Mesenteric fat pad (tissue), 1 donor: Measurements from ENCODE around the gene RLF. TPM values are rescaled to one million over a fixed set of nuclear protein-coding genes. Genes with fewer than 3 reads are reported as not detected.

Experiments
- DNase-seq: peaks from one replicate; pipeline ENCODE4 v3.0.0-alpha.2; 2020; ENCODE audit warnings: low spot score
- long read RNA-seq: library from polyadenylated mRNA; unstranded; transcript quantifications from one replicate; pipeline ENCODE4 v2.0.0, GENCODE V29; 2020
- total RNA-seq: library from RNA; stranded (reverse); fragmentation: NEBNext Ultra II Directional; extraction: Animal tissue kit (Norgen Biotek cat#: 25700); gene quantifications from one replicate; pipeline ENCODE4 v1.2.1, GENCODE V29; 2021
- donor health status: DM: yes; HTN: yes; CAD: no.

Gene RLF, protein sequence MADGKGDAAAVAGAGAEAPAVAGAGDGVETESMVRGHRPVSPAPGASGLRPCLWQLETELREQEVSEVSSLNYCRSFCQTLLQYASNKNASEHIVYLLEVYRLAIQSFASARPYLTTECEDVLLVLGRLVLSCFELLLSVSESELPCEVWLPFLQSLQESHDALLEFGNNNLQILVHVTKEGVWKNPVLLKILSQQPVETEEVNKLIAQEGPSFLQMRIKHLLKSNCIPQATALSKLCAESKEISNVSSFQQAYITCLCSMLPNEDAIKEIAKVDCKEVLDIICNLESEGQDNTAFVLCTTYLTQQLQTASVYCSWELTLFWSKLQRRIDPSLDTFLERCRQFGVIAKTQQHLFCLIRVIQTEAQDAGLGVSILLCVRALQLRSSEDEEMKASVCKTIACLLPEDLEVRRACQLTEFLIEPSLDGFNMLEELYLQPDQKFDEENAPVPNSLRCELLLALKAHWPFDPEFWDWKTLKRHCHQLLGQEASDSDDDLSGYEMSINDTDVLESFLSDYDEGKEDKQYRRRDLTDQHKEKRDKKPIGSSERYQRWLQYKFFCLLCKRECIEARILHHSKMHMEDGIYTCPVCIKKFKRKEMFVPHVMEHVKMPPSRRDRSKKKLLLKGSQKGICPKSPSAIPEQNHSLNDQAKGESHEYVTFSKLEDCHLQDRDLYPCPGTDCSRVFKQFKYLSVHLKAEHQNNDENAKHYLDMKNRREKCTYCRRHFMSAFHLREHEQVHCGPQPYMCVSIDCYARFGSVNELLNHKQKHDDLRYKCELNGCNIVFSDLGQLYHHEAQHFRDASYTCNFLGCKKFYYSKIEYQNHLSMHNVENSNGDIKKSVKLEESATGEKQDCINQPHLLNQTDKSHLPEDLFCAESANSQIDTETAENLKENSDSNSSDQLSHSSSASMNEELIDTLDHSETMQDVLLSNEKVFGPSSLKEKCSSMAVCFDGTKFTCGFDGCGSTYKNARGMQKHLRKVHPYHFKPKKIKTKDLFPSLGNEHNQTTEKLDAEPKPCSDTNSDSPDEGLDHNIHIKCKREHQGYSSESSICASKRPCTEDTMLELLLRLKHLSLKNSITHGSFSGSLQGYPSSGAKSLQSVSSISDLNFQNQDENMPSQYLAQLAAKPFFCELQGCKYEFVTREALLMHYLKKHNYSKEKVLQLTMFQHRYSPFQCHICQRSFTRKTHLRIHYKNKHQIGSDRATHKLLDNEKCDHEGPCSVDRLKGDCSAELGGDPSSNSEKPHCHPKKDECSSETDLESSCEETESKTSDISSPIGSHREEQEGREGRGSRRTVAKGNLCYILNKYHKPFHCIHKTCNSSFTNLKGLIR (N-terminal part only)
- 13.1 TPM for total RNA-seq
- long read RNA-seq, full-length matches to known transcripts, result 65 of 91 reads
- long read RNA-seq, partial matches to known transcripts, result 6 of 91 reads
- long read RNA-seq, other reads (novel, unspliced or antisense), result 20 of 91 reads

DNA sequence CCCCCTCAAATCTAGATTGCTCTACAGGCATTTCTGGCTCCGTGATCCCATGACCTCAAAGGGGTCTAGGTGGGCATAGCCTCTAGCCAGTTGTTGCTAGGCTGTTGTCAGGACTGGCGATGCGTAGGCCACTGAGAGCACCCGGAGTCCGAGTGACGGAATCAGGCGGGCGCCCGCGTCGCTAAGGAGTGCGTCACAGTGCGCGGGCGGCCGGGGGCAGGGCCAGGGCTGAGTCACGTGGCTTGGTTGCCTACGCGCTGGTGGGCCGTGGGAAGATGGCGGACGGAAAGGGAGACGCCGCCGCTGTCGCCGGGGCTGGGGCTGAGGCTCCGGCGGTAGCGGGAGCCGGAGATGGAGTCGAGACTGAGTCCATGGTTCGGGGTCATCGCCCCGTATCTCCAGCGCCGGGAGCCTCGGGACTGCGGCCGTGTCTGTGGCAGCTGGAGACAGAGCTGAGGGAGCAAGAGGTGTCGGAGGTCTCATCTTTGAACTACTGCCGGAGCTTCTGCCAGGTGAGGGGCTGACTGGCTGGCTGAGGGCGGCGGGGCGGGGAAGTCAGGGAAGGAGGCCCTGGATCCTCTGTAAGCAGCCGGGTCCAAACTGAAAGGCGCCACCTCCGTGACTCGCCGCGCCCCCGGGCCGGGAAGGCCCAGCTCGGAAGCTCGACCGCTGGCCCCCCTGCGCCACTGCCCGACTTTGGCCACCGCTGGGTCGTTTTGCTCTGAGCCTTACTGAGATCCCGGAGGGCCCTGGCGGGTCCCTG lies at the start of gene RLF:
TSS of gene RLF (plus strand) at position 263 of the 763 bp plus-strand sequence. CDS start at position 276, 13 bp downstream.
- peak; percentile 99 for DNase-seq

DNA sequence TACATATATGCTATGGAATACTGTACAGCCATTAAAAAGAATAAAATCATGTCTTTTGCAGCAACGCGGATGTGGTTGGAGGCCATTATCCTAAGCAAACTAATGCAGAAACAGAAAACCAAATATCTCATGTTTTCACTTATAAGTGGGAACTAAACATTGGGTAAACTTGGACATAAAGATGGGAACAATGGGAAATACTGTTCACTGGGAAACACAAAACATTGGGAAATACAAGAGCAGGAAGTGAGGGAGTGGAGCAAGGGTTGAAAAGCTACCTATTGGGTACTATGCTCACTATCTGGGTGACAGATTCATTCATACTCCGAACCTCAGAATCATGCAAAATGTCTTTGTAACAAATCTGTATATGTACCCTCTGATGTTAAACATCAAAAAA lies 46.8 kb upstream of the RLF start:
- no peak for DNase-seq

DNA sequence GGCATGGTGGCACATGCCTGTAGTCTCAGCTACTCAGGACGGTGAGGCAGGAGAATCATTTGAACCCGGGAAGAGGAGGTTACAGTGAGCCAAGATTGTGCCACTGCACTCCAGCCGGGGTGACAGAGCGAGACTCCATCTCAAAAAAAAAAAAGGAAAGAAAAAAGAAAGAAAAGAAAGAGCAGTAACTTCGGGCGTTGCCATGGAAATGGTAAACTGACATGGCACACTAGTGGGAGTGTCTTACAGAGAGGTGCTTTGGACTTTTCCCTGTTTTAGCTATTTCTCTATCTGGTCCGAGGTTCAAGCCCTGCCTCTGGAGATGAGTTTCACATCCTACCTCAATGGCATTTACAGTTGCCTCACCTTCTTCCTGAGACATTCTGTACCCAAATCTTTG lies 41.1 kb upstream of the RLF start:
- no peak for DNase-seq

DNA sequence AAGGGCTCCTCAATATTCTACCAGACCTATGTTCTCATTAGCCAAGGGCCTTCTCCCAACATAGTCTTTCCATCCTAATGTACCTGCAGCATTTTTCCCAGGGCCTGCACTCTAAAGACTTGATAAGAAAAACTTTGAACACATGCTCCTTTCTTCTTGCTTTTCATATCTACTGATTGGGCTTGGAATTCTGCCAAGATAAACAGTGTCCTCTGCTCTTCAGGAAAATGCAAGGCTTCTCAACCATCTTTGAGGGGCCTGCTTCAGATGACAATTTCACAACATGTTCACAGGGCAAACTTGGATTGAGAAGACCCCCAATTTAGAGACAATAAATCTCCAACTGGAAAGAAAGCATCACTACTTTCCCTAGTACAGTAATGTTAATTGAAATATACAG lies 38.3 kb upstream of the RLF start:
- no peak for DNase-seq

DNA sequence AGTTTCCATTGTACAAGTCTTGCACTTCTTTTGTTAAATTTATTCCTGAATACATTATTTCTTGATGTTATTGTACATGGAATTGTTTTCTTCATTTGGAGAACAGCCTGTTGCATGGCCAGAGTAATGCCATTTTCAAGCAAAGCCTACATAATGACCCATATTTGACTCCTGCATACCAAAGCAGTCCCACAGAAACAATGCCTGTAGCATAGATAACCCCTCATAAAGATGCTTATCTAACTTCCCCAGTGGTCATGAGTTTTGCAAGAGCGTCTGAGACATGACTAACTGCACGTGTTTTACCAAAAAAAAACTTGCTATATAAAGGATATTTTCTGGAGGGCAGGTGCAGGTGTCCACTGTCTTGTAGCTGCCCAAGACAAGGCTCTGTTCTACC lies 30.3 kb upstream of the RLF start:
- no peak for DNase-seq

DNA sequence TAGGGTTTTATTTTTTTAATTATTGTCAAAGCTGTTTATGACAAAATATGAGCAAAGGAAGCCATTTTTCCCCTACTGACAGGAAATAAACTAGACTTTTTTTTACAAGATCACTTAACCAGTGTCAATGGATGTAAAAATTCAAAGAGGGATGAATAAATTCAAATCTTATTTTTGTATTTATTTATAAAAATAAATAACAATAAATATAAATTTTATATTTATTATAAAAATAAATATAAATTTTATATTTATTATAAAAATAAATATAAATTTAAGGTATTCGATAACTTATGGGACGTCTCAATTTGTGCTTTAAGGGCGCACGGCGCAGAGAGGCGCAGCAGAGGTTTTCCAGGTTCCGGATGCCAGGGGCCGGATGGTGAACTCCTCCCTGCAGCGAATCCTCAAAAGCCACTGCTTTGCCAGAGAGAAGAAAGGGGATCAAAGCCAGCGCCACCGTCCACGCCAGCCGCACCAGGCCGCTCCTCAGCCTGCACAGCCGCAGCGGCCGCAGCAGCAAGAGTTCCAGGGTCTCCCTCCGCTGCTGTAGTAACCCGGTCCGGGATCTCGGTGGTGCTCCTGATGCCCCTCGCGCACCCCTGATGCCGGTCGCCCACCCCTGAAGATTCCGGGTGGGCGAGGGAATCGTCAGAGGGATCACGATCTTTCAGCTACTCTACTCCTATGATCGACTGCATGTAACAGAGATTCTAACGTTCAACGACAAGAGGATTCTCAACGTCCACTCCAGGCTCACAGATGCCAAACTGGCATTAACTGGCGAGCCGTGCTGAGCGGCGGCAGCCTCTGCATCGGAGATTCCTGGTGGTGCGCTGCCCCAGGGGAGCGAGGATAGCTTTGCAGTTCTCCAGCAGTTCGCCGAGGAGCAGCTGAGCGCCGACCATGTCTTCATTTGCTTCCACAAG lies 28.5 kb upstream of the RLF start:
- no peak for DNase-seq

DNA sequence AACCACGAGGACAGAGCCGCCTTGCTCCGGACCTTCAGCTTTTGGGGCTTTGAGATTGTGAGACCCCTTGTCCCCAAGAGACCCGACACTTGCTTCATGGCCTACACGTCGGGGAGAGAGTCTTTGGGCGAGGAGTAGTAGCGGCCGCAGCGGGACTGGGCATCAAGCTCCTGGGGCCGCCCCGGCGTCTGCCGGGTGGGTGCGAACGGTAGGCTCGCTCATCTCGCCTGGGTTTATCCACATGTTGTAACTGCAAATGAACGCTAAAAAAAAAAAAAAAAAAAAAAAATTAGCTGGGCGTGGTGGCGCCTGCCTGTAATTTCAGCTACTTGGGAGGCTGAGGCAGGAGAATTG lies 27.9 kb upstream of the RLF start:
- DNase-seq, result no peak

DNA sequence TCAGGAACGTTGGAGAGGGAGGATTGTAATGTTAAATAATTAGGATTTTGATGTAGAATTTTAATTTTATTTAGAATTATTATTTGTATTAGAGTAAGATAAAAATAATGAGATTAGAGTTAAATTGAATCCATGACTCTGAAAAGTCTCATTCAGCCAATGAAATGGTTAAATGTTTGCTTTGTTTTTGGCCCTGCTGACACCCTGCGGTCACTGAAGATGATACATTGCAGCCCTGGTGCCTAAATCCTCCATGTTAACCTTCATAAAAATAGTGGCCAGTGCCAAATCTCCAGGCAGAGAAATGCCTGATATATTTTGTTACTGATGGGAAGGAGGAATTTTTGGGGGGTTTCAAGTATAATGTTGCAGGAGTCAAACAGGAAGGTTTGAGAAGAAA lies 27.3 kb upstream of the RLF start:
- DNase-seq, result no peak

DNA sequence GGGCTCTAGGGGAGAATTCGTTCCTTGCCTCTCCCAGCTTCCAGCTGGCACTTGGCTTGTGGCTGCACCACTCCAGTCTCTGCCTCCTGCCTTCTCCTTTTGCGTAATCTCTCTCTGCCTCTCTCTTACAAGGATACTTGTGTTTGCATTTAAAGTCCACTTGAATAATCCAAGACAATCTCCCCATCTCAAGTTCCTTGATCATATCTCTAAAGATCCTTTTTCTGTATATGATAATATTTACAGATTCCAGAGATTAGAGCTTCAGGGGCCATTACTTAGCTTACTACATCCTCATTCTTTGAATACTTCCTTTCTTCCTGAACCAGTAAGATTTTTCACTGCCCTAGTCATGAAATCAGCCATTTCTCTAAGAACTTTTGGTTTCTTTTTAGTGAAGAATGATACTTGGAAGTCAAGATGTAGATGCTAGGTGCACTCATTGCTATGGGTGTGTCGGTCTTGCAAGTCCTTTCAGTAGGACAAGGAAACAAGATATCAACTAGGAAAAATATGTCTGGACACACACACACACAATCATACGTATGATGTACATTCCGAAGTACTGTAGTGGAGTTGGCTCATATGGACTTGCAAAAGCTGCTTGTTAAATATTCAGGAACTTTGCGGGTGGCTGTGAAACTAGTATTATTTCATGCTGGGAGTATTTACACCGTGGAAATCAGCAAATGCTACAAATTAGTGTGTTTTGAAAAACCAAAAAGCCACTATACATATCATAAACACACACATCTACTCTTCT lies 20.8 kb upstream of the RLF start:
- DNase-seq, result no peak

DNA sequence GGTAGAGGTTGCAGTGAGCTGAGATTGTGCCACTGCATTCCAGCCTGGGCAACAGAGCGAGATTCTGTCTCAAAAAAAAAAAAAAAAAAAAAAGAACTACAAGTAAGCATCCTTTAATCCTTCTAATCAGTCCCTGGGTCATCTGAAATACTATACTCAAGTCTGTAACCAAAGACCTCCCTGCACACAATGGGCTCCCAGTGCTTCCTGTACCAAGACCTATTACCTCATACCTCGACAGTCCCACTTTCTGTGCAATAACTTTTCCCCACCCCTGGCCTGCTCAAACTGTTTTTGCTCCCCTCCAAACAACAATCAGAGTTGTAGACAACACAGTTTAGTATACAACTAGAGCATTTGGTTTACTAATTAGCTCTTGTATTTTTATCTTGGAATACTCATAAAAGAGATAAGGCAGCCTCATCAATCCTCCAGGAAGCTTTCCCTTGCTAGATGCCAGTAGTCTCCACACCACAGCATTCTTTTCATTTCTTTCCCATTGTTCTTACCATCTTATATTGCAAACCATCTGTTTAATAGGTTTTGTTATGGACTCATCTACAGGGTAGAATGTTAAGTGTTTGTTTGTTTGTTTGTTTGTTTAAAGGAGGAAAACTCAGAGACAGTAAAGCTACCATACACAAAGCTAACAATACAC lies 19.2 kb upstream of the RLF start:
- no peak for DNase-seq

DNA sequence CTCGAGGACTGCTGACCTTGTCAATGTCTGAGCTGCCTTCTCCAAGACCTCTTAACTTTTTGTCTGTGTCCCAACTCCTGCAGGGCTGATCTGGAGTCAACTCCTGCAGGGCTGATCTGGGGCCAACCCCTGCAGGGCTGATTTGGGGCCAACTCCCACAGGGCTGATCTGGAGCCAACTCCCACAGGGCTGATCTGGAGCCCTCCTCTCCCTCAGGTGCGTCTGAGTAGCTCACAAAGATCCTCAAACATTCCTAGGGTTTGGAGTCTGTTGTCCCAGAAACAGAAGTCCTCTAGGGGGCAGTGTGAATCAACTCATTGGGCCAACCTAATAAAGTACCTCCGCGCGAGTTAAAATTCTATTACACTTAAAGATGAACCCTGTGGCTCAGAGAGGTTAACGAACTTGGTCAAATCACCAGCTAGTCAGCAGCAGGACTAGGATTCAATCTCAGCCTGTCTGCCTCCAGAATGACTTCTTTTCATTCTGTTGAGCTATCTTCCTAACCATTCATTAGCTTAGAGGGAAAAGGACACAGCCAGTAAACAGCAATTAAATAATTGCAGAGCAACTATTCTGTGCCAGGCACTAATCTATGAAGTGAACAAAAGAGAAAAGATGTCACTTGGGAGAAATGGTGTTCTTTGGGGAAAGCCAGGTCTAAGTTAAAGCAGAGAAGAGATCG lies 17.2 kb upstream of the RLF start:
- no peak for DNase-seq

DNA sequence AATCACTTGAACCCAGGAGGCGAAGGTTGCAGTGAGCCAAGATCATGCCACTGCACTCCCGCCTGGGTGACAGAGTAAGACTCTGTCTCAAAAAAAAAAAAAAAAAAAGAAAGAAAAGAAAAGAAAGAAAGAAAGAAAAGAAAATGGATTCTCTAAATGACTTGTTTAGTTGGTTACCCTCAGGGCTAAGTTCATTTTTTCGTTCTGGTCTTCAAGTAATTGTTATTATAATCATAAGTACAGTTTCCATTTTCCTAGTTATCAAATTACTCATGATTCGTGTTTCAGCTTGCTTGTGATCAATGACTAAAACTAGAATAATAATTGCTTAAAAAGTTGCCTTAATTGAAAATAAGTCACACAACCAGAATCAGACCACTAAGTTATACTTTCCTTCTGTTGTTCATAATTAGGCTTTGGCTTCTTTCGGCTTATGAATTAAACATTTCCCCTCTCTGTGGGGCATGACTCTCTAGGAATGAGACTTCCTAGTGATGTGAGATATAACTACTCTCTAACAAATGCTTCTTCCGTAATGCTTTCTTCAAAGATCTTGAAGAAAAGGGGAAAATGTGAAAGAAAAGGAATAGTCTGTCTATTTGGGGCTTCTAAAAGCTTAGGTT lies 9.6 kb upstream of the RLF start:
- no peak for DNase-seq

DNA sequence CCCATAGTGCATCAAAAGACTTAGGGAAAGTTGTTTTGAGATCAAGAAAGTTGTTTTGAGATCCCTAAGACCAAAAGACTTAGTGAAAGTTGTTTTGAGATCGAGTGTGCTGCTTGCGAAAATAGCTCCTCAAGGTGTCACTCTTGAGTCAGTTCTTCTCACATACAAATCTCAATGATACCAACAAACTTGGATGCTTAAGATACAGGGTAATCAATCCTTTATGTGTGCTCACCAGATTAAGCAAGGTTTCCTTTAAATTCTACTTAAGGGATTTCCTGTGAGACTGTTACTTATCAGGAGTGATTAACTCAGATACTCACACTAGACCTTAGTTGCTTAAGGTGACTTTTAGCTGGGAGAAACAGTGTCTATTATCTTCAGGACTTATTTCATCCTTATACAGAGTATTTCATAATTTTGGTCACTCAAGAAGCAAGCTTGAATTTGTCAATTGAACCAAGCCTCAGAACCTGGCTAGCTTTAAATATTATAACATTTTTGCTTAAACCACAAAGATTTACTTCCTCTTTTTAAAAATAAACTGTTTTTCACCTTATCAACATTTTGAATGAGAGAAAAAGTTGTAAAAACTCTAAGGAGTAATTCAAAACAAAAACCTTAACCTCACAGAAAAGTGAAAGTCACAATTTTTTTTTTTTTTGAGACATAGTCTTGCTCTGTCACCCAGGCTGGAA lies 8.0 kb upstream of the RLF start:
- no peak for DNase-seq

DNA sequence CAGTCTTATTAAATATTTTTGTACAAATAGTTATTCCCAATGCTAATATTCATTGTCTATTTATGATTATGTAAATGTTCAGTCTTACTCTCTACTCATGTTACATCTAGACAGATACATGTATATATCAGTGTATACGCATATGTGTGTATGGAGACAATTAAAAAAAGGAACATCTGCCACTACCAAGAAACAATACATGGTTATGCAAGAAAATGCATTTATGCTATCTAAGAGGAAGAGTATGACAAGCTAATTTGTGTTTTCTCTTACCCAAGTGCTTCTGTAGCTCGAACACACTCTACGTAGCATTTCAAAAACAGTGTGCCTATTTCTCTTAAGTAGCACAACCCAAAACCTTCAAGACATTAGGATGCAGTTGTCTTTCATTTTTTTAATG lies 6.1 kb upstream of the RLF start:
- DNase-seq, result no peak

DNA sequence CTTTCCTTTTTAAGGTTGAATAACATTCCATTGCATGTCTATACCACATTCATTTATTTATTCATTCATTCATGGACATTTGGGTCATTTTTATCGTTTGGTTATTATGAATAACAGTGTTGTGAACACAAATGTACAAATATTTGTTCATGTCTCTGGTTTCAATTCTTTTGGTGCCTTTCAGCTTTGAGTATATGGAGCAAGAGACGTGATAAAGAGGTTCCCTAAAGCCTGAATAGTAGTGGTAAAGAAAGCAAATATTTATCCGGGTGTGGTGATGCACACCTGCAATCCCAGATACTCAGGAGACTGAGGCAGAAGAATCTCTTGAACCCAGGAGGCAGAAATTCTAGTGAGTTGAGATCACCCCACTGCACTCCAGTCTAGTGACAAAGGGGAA lies 5.3 kb upstream of the RLF start:
- DNase-seq, result no peak

DNA sequence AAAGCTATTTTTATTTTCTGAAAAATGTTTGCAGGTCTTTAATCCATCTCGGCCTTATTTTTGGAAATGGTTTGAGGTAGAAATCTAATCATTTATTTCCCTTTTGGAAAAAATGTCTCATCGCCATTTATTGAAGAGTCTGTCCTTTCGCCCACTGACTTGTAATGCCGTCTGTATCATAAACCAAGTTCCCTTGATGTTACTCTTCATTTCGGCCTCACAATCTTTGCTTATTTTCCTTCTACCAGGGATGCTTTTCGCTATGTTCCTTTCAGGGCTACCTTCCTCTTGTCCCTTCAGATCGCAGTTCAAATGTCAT lies 422 bp upstream of the RLF start:
- no peak for DNase-seq
